Effector memory CD8-positive, alpha-beta T cell (primary cell): ENCODE data around the gene THSD4.

Experiments
- ATAC-seq: fragments of 150-1000 bp; cut with Tn5 transposase; replicated peaks from 2 replicates; pipeline ENCODE4 v1.10.0; 2021; ENCODE audit warnings: mild to moderate bottlenecking, moderate library complexity
- DNase-seq, 3 experiments: peaks; one replicate each; pipeline ENCODE4 v3.0.0; 2021
- H3K27ac Mint-ChIP-seq, 2 donors: one replicate each; pipeline ENCODE4 v1.8.0; 2022; ENCODE audit warnings: mild to moderate bottlenecking in 2 of 2, mixed read lengths in 2 of 2, moderate library complexity in 2 of 2
- H3K27me3 Mint-ChIP-seq, 2 donors: one replicate each; pipeline ENCODE4 v1.8.0; 2022; ENCODE audit warnings: mixed read lengths in 2 of 2
- H3K36me3 Mint-ChIP-seq: one replicate; pipeline ENCODE4 v1.8.0; 2022; ENCODE audit warnings: mild to moderate bottlenecking, moderate library complexity, mixed read lengths; ENCODE audit not compliant: insufficient read depth
- H3K4me1 Mint-ChIP-seq, 2 donors: one replicate each; pipeline ENCODE4 v1.8.0; 2022; ENCODE audit warnings: low read depth in 2 of 2, mixed read lengths in 2 of 2
- H3K4me3 Mint-ChIP-seq, 2 donors: one replicate each; pipeline ENCODE4 v1.8.0; 2022; ENCODE audit warnings: mild to moderate bottlenecking in 2 of 2, mixed read lengths in 2 of 2, moderate library complexity in 2 of 2
- H3K9me3 Mint-ChIP-seq, 2 donors: one replicate each; pipeline ENCODE4 v1.8.0; 2022; ENCODE audit warnings: mixed read lengths in 2 of 2

The THSD4 gene

DNA sequence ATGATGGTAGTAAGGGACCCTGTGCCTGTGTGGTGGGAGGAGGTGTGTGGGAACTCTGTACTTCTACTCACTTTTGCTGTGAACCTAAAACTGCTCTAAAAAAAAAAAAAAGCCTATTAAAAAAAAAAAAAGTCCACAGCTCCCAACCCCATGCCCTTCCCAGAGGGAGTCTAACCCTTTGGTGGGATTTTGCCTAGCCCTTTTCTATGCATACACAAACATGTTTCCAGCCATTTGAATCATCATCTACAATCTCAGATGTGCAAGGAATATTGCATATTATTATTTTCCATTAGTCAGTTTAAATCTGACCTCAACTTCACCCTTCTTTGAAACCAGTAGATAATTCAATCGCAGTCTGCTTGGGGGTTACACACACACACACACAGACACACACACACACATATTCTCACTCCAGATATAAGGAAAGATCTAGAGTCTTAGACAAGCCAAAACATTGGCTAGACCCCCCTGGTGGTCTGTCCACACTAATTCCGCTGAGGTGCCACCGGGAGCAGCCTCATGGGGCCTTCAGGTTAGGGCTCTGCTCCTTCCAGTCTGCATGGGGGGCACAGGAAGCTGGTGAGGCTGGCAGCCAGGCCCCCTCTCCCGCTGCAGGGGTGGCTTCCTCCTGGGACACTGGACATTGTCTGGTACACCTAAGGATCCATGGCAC is 619.6 kb downstream of the THSD4 start:
- Mint-ChIP-seq H3K9me3 (no peaks in the 10 kb centered on the region), H3K36me3 (no peaks in the 10 kb centered on the region), H3K4me3 (no peak overlapping the region), H3K27ac (no peak overlapping the region), H3K4me1 (no peaks in the 10 kb centered on the region), H3K27me3 (peaks cover 11 to 18% of the 10 kb centered on the region in 2 donors)
- no peak for ATAC-seq
- DNase-seq, result no peak

DNA sequence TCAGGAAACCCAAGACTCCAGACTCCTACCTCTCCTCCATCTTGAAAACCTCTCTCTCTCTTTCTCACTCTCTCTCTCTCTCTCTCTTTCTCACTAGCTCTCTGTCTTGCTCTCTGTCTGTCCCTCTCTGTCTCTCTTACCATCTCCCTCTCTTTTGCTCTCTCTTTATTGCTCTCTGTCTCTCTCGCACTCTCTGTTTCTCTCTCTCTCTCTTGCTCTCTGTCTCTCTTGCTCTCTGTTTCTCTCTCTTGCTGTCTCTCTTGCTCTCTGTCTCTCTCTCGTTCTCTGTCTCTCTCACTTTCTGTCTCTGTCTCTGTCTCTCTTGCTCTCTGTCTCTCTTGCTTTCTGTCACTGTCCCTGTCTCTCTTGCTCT is 620.1 kb downstream of the THSD4 start:
- ATAC-seq, result no peak
- Mint-ChIP-seq H3K27ac (no peak overlapping the region), H3K4me3 (no peak overlapping the region), H3K36me3 (no peaks in the 10 kb centered on the region), H3K27me3 (peaks cover 10 to 18% of the 10 kb centered on the region in 2 donors), H3K4me1 (no peaks in the 10 kb centered on the region), H3K9me3 (no peaks in the 10 kb centered on the region)
- DNase-seq, result no peak

DNA sequence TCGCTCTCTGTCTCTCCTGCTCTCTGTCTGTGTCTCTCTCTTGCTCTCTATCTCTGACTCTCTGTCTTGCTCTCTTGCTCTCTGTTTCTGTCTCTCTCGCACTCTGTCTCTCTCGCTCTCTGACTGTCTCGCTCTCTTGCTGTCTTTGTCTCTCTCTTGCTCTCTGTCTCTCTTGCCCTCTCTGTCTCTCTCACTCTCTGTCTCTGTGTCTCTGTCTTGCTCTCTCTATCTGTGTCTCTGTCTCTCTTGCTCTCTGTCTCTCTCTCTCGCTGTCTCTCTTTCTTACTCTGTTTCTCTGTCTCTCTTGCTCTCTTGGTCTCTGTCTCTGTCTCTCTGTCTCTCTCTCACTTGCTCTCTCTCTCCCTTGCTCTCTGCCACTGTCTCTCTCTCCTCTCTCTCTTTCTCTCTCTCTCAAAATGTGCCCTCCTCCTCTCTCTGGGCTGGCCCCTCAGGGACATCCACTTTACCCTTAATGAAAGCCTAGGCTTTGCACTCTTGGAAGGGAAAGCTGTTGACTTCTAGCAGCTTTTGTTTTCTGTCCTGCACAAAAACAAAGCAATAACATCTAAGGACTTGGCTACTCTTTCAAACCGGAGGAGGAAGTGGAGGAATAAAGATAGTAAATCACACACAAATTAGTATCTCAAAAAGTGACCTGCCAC is 621.1 kb downstream of the THSD4 start:
- Mint-ChIP-seq H3K4me1 (no peaks in the 10 kb centered on the region), H3K9me3 (no peaks in the 10 kb centered on the region), H3K4me3 (no peak overlapping the region), H3K27me3 (peaks cover 10 to 18% of the 10 kb centered on the region in 2 donors), H3K36me3 (no peaks in the 10 kb centered on the region), H3K27ac (no peak overlapping the region)
- DNase-seq (no peak), ATAC-seq (no peak)

DNA sequence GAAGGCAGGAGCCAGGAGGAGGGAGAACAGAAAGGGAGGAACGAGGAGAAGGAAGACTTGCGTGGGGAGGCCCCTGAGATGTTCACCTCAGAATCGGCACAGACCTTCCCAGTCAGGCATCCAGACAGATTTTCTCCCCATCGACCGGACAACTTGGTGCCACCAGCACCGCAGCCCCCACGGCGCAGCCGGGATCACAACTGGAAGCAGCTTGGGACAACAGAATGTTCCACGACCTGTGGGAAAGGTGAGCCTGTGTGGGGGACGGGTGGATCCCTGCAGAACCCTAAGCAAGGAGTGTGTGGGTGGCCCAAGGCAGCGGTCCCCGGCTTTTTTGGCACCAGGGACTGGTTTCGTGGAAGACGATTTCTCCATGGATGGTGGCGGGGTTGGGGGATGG is 622.5 kb downstream of the THSD4 start:
- ATAC-seq (no peak), DNase-seq (no peak)
- Mint-ChIP-seq H3K4me3 (no peak overlapping the region), H3K36me3 (no peaks in the 10 kb centered on the region), H3K27ac (no peak overlapping the region), H3K9me3 (no peaks in the 10 kb centered on the region), H3K27me3 (peaks cover 14 to 16% of the 10 kb centered on the region in 2 donors), H3K4me1 (no peaks in the 10 kb centered on the region)

DNA sequence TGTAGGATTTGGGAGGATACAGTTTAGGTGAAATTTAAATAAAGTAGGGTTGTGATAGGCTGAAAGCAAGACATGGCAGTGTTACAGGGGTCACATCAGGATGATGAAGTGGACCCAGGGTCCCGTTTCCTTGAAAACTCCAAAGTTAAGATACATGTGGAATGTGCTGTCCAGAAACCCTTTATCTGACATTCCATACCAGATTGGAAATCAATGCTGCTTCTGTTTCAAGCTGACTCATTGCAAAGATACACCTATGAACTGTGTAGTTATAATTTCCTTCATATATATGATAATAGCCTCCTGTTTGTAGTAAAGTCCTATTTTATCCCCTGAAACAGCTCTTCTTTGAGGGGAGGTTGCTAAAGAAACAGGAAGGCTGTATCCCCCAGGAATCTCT is 624.1 kb downstream of the THSD4 start:
- no peak overlapping the region for H3K27ac Mint-ChIP-seq
- peaks cover 11 to 18% of the 10 kb centered on the region in 2 donors for H3K27me3 Mint-ChIP-seq
- no peak for ATAC-seq
- no peak overlapping the region for H3K4me3 Mint-ChIP-seq
- H3K9me3 Mint-ChIP-seq, result no peaks in the 10 kb centered on the region
- no peaks in the 10 kb centered on the region for H3K36me3 Mint-ChIP-seq
- DNase-seq, result no peak
- H3K4me1 Mint-ChIP-seq, result peaks cover 0 to 2% of the 10 kb centered on the region in 2 donors

DNA sequence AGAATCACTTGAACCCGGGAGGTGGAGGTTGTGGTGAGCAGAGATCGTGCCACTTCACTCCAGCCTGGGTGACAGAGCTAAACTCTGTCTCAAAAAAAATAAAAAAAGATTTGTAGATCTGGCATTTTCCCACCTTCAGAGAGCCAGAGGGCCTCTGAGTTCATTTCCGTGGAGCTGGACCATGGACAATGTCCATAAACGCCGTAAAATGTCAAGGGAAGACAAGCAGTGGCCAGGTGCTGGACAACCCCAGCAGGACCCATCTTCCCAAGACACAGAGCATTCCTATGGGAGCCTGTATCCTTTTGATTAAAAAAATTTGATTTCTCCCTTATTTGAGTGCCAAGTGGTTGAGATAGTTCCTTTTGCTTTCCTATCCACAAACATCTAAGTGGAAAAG is 627.7 kb downstream of the THSD4 start:
- peaks cover 2 to 6% of the 10 kb centered on the region in 2 donors for H3K4me1 Mint-ChIP-seq
- DNase-seq (no peak), ATAC-seq (no peak)
- no peak overlapping the region for H3K27ac Mint-ChIP-seq
- H3K27me3 Mint-ChIP-seq, result peaks cover 37 to 38% of the 10 kb centered on the region in 2 donors
- H3K9me3 Mint-ChIP-seq, result no peaks in the 10 kb centered on the region
- H3K4me3 Mint-ChIP-seq, result no peak overlapping the region
- H3K36me3 Mint-ChIP-seq, result no peaks in the 10 kb centered on the region

DNA sequence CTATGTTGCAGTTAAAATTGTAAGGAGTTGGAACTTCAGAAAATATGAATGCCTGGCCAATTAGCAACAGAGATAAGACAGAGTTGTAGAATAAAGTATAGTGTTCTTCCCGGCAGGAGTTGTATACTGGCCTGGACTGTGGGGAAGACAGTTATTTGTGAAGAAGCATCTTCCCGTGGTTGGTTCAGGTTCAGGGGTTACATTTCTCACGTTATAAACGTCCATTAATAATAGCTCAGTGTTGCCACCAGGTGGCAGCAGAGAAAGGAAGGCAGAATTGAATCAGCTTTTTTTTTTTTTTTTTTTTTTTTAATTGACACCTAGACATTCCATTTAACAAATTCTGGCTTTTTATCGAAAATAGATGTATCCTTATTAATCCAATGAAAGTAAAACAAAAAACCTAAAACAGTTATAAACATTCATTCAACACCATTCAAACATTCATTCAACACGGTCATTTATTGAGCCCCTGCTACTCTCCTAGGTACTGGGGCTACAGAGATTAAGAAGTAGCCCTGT is 628.7 kb downstream of the THSD4 start:
- Mint-ChIP-seq H3K36me3 (no peaks in the 10 kb centered on the region), H3K9me3 (no peaks in the 10 kb centered on the region), H3K4me3 (no peak overlapping the region), H3K27ac (no peak overlapping the region), H3K27me3 (peaks cover 37 to 48% of the 10 kb centered on the region in 2 donors), H3K4me1 (peaks cover 2 to 6% of the 10 kb centered on the region in 2 donors)
- peak; percentile 49 to 52 (median 50) for DNase-seq
- no peak for ATAC-seq

DNA sequence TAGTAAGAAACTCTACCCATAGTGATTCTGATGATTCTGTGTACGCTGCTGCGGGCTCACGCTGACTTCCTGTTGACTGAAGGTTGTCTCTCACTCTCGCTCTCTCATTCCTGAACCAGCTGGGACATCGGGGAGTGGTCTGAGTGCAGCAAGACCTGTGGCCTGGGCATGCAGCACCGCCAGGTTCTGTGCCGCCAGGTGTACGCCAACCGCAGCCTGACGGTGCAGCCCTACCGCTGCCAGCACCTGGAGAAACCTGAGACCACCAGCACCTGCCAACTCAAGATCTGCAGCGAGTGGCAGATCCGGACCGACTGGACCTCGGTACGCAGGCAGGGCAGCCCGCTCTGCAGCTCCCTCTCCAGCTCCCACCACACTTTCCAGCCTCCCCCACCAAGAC is 631.4 kb downstream of the THSD4 start:
- DNase-seq (no peak), ATAC-seq (no peak)
- Mint-ChIP-seq H3K36me3 (peaks cover 2% of the 10 kb centered on the region), H3K4me1 (peaks cover 2 to 6% of the 10 kb centered on the region in 2 donors), H3K27ac (peak overlapping the region in 1 of 2 donors; percentile 59), H3K9me3 (no peaks in the 10 kb centered on the region), H3K4me3 (no peak overlapping the region), H3K27me3 (peaks cover 44 to 59% of the 10 kb centered on the region in 2 donors)

DNA sequence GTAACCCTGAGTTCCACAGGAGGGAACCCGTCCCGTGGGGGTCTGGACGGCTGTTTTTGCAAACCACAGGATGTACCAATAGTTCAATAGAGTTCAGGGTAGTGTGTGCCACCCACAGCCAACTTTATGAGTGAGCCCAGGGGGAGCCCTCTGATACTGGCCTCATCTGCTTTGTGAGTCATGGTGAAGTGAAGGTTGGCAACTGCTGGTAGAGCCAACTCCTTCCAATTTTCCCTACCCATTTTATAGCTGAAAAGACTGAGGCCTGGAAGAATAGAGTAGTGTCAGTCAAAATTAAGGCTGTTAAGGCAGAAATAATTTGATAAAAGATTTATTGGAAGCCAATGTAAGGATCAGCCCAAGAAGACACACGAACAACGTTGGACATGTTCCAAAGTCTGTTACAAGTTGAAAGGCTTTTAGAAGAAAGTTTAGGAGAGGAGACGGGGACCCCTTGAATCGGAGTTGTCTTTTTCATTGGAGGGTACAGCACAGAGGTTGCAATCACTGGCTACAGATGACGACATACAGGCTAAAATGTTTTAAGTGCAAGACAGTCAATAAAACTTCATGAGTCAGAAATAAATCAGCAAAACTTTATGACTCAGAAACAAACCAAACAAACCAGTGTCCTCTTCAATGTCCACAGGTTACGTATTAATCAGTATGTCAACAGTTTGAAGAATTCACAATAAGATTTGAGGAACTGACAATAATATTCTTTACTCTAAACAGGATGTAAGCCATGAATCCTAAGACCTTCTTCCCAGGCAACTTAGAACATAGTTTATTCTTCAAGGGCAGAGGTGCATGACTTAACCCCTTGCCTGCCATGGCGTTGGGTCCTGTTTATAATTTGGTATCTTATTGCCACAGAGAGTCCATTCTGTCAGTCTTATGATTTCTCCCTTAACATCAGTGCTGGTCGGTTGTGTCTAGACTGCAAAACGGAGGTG is 632.1 kb downstream of the THSD4 start:
- no peaks in the 10 kb centered on the region for H3K9me3 Mint-ChIP-seq
- H3K4me1 Mint-ChIP-seq, result peaks cover 2 to 6% of the 10 kb centered on the region in 2 donors
- H3K4me3 Mint-ChIP-seq, result no peak overlapping the region
- H3K27me3 Mint-ChIP-seq, result peaks cover 37 to 52% of the 10 kb centered on the region in 2 donors
- H3K27ac Mint-ChIP-seq, result peak overlapping the region in 1 of 2 donors; percentile 6
- ATAC-seq (no peak), DNase-seq (no peak)
- H3K36me3 Mint-ChIP-seq, result peaks cover 2% of the 10 kb centered on the region

DNA sequence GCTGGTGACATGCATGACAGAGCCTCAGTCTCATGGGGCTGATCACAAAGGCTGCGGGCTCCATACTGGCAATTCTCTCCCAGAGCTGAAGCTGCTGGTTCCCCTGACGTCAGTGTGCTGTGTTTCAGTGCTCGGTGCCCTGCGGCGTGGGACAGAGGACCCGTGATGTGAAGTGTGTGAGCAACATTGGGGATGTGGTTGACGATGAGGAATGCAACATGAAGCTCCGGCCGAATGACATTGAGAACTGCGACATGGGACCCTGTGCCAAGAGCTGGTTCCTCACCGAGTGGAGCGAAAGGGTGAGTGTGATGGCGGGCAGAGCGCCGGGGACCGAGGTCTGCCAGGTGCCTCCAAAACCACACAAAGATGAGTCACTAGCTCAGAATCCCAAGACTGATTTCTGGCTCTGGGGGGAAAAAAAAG is 633.0 kb downstream of the THSD4 start:
- peaks cover 2 to 6% of the 10 kb centered on the region in 2 donors for H3K4me1 Mint-ChIP-seq
- H3K4me3 Mint-ChIP-seq, result no peak overlapping the region
- no peaks in the 10 kb centered on the region for H3K9me3 Mint-ChIP-seq
- no peak overlapping the region for H3K27ac Mint-ChIP-seq
- H3K36me3 Mint-ChIP-seq, result peaks cover 2% of the 10 kb centered on the region
- no peak for DNase-seq
- H3K27me3 Mint-ChIP-seq, result peaks cover 35 to 48% of the 10 kb centered on the region in 2 donors
- no peak for ATAC-seq

DNA sequence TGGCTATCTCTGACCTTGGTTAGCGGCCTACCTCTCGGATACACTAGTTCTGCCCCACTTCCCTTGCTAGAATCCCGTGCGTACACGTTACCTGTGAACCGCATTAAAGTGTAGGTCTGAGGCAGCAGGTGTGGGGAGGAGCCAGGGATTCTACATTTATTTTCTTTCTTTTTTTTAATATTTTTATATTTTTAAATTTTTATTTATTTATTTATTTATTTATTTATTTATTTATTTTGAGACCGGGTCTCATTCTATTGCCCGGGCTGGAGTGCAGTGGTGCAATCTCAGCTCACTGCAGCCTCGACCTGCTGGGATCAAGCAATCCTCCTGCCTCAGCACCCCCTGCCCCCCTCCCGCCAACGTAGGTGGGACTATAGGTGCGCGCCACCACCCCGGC is 634.2 kb downstream of the THSD4 start:
- ATAC-seq, result no peak
- Mint-ChIP-seq H3K4me3 (no peak overlapping the region), H3K27me3 (peaks cover 32 to 43% of the 10 kb centered on the region in 2 donors), H3K4me1 (peaks cover 0 to 6% of the 10 kb centered on the region in 2 donors), H3K9me3 (no peaks in the 10 kb centered on the region), H3K36me3 (peaks cover 2% of the 10 kb centered on the region), H3K27ac (no peak overlapping the region)
- DNase-seq, result no peak

DNA sequence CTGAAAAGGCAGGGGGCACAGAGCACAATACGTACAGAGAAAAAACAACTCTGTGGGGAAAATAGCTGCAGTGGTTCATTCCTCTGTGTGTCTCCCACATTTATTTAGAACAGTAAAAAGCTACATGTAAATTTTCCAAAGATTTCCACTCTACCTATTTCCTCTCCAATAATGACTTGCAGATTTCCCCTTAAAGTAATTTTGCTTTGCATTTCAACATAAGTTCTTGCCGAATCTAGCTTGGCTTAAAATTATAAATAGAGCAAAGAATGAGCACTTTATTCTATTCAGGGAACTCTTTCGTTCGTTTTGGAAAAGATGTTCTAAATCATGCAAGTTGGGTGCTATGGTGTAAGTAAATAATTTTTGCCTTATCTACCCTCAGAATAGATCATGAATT is 636.9 kb downstream of the THSD4 start:
- no peak overlapping the region for H3K27ac Mint-ChIP-seq
- peaks cover 2% of the 10 kb centered on the region for H3K36me3 Mint-ChIP-seq
- no peak overlapping the region for H3K4me3 Mint-ChIP-seq

DNA sequence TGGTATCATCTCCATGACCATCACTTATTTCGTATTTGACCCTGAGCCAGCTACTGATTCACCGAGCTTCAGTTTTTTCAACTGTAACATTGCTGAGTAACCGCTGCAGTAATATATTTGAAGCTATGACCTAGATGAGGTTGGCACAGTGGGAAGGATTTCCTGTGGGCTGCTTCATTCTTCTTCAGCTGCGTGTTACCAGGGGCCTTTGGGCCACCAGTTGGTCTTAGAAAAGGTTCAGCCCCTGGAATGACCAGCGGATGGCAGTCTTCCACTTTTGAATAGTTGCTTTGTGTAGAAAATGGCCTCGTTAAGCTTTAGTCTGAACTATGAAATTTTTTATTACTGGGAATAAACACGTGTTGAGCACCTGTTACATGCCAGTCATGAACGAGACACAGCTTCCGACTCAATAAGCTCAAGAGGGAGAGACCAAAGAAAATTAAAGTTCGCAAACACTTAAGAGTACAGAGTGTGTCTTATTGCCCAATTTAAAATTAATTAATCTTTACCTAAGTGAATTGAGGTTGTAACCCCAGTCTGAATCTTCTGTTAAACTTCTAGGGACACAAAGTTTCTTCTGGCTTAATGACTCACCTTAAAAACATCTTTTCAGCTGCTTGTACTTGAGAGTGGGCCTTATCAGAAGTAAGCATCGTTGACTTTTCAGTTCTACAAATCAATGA is 637.5 kb downstream of the THSD4 start:
- H3K27me3 Mint-ChIP-seq, result peaks cover 20 to 34% of the 10 kb centered on the region in 2 donors
- H3K27ac Mint-ChIP-seq, result no peak overlapping the region
- no peak for ATAC-seq
- peaks cover 2% of the 10 kb centered on the region for H3K36me3 Mint-ChIP-seq
- no peaks in the 10 kb centered on the region for H3K9me3 Mint-ChIP-seq
- no peak overlapping the region for H3K4me3 Mint-ChIP-seq
- H3K4me1 Mint-ChIP-seq, result no peaks in the 10 kb centered on the region
- no peak for DNase-seq

More for the DNA sequence above, 636.9 kb downstream of the THSD4 start:
- Mint-ChIP-seq H3K27me3 (peaks cover 26 to 34% of the 10 kb centered on the region in 2 donors), H3K4me1 (peaks cover 0 to under 1% of the 10 kb centered on the region in 2 donors), H3K9me3 (no peaks in the 10 kb centered on the region)
- no peak for DNase-seq
- no peak for ATAC-seq
